Measurements from ENCODE around the gene ZNF341.
"Not testable (repeated sequence)": the region's sequence is repeated elsewhere in the genome, so short reads cannot be mapped to it uniquely, and the experiment has no call there.

ZNF341 gene

DNA sequence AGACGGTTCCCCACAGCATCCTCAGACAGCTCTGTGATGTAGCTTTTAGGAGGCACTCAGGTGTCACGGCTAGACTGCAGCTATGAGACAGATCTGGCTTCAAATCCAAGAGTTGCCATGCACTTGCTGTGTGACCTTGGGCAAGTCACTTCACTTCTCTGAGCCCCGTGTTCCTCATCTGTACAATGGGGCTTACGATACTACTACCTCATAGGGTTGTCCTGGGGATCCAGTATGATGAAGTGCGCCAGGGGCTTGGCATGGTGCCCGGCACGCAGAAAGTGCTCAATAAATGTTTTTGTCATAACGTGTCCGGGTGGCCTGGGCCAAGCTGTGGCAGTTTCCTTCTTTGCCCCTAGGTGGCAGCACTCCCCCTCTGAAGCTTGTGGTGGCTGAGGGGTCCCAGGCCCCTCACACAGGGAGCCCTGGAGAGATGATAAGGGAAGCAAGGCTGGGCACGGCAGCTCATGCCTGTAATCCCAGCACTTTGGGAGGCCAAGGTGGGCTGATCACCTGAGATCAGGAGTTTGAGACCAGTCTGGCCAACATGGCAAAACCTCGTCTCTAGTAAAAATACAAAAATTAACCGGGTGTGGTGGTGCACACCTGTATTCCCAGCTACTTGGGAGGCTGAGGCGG, 60.3 kb downstream of the ZNF341 start:
- DNase-seq (ENCODE audit: insufficient read length) (peak; percentile 56), FAIRE-seq (no peak)
- TF ChIP-seq POLR2A (IDR thresholded peaks at IDR 0.05; ENCODE audit: low read depth, low read length) = no peak
- no peak for TF ChIP-seq TAF1 (IDR thresholded peaks at IDR 0.05; ENCODE audit: borderline replicate concordance, low read depth, low read length)
- no peak for TF ChIP-seq POLR2AphosphoS5 (IDR thresholded peaks at IDR 0.05; ENCODE audit: low read depth, low read length)

DNA sequence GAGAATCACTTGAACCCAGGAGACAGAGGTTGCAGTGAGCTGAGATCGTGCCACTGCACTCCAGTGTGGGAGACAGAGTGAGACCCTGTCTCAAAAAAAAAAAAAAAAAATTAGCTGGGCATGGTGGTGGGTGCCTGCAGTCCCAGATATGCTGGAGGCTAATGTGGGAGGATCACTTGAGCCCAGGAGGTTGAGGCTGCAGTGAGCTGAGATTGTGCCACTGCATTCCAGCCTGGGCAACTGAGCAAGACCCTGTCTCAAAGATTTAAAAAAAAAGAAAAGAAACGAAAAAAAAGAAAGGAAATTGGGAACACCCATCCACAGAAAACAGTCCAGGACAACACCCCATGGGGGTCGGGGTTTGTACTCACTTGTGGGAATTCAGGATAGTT, 60.8 kb downstream of the ZNF341 start:
- not testable (repeated sequence) for DNase-seq (ENCODE audit: insufficient read length); FAIRE-seq

DNA sequence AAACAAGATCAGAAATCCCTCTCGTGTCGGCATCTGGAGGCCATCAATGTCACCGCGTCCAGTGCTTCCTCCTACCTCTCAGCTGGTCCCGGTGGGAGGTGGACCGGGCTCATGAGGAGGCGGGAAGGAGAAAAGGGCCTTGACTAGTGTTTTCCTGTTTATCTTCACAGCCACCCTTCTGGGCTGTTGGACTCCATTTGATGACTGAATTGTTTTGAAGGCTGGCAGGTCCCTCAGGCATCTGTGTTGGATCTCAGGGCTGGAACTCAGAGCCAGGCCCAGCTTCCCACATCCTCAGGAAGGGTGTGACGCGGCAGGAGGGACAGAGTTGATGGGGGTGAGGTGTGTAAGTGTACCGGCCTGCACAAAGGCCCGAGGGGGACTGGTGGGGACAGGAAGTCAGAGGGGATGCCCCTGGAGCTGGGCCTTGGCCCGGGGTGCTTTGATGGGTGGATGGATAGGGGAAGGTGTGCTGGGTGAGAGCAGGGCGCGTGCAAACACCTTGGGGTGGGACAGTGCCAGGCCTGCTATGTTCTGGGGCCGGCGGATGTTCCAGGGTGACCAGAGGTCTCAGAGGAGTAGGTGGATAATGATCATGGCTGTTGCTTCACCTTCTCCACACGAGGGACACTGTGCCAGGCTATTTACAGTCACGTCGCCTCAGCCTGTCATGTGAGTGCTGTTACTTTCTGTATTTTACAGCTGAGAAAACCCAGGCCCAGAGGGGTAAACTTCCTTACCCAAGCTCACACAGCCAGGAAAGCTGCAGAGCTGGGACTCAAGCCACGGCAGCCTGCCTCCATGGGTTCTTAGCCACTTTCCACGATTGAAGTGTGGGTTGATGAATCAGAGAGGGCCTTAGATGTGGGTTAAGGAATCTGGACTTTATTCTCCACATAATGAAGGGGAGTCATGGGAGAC, 61.5 kb downstream of the ZNF341 start:
- no peak for TF ChIP-seq TAF1 (IDR thresholded peaks at IDR 0.05; ENCODE audit: borderline replicate concordance, low read depth, low read length)
- FAIRE-seq (no peak), DNase-seq (ENCODE audit: insufficient read length) (no peak)

- DNase-seq (ENCODE audit: insufficient read length) = no peak
- no peak for FAIRE-seq
- no peak for TF ChIP-seq POLR2AphosphoS5 (IDR thresholded peaks at IDR 0.05; ENCODE audit: low read depth, low read length)
- TF ChIP-seq POLR2A (IDR thresholded peaks at IDR 0.05; ENCODE audit: low read depth, low read length) = no peak
- TF ChIP-seq TAF1 (IDR thresholded peaks at IDR 0.05; ENCODE audit: borderline replicate concordance, low read depth, low read length) = no peak
Observed at GRCh38 chr20:33796263-33796906, 64.6 kb downstream of the ZNF341 start.

DNA sequence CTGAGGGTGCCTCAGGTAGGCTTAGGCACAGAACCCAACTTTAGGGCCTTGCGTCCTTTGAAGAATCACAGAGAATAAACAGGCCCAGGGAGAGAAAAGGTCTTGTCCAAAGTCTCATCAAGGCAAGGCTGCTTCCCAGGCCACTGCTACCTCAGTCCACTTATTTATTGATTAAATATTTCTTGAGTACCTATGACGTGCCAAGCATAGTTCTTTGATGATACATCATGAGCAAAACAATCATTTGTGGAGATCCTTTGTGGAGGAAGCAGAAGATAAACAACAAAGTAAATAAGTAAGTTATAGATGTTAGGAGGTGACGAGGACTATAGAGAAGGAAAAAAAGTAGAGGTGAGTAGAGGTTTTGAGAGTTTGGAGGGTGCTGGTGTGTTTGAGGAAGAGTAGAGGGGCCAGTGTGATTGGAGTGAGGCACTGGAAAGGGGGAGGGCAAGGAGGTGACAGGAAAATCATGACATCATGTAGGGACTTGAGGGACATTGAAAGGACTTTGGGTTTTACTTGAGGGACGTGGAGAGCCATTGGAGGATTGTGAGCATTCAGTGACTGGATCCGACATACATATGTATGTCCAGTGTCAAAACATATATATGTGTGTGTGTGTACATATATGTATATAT, 65.2 kb downstream of the ZNF341 start:
- DNase-seq (ENCODE audit: insufficient read length) (no peak), FAIRE-seq (no peak)
- no peak for TF ChIP-seq TAF1 (IDR thresholded peaks at IDR 0.05; ENCODE audit: borderline replicate concordance, low read depth, low read length)
- no peak for TF ChIP-seq POLR2A (IDR thresholded peaks at IDR 0.05; ENCODE audit: low read depth, low read length)
- TF ChIP-seq POLR2AphosphoS5 (IDR thresholded peaks at IDR 0.05; ENCODE audit: low read depth, low read length) = no peak

- DNase-seq (ENCODE audit: insufficient read length) (no peak), FAIRE-seq (no peak)
- no peak for TF ChIP-seq POLR2AphosphoS5 (IDR thresholded peaks at IDR 0.05; ENCODE audit: low read depth, low read length)
- TF ChIP-seq TAF1 (IDR thresholded peaks at IDR 0.05; ENCODE audit: borderline replicate concordance, low read depth, low read length) = no peak
- no peak for TF ChIP-seq POLR2A (IDR thresholded peaks at IDR 0.05; ENCODE audit: low read depth, low read length)
Observed at GRCh38 chr20:33798444-33798843, 66.6 kb downstream of the ZNF341 start.

GRCh38 chr20:33803921-33804337, 72.1 kb downstream of the ZNF341 start:
- FAIRE-seq (no peak), DNase-seq (ENCODE audit: insufficient read length) (no peak)
- TF ChIP-seq POLR2AphosphoS5 (IDR thresholded peaks at IDR 0.05; ENCODE audit: low read depth, low read length) (no peak), TAF1 (IDR thresholded peaks at IDR 0.05; ENCODE audit: borderline replicate concordance, low read depth, low read length) (no peak)

GRCh38 chr20:33808388-33808787, 76.6 kb downstream of the ZNF341 start:
- FAIRE-seq = no peak
- TF ChIP-seq TAF1 (IDR thresholded peaks at IDR 0.05; ENCODE audit: borderline replicate concordance, low read depth, low read length) = no peak
- TF ChIP-seq POLR2A (IDR thresholded peaks at IDR 0.05; ENCODE audit: low read depth, low read length) = no peak
- no peak for TF ChIP-seq POLR2AphosphoS5 (IDR thresholded peaks at IDR 0.05; ENCODE audit: low read depth, low read length)

DNA sequence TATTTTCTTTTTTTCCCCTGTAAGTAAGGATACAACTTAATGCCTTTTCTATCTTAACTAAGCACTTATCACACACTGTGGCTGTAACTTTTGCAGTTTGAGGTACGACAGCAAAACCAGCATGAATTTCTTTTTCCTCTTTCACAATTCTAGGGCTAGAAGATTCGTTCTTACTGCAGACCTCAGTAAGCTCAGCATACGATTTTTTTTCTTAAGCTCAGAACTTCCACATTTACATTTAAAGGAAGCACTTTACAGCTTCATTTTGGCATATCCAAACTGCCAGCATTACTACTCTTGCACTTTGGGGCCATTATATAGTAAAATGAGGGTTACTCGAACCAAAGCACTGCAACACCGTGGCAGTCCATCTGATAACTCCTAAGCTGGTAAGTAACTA, 78.5 kb downstream of the ZNF341 start:
- no peak for DNase-seq (ENCODE audit: insufficient read length)
- FAIRE-seq = no peak
- TF ChIP-seq TAF1 (IDR thresholded peaks at IDR 0.05; ENCODE audit: borderline replicate concordance, low read depth, low read length) = no peak

More at GRCh38 chr20:33808388-33808787, 76.6 kb downstream of the ZNF341 start:
- DNase-seq (ENCODE audit: insufficient read length) = no peak

DNA sequence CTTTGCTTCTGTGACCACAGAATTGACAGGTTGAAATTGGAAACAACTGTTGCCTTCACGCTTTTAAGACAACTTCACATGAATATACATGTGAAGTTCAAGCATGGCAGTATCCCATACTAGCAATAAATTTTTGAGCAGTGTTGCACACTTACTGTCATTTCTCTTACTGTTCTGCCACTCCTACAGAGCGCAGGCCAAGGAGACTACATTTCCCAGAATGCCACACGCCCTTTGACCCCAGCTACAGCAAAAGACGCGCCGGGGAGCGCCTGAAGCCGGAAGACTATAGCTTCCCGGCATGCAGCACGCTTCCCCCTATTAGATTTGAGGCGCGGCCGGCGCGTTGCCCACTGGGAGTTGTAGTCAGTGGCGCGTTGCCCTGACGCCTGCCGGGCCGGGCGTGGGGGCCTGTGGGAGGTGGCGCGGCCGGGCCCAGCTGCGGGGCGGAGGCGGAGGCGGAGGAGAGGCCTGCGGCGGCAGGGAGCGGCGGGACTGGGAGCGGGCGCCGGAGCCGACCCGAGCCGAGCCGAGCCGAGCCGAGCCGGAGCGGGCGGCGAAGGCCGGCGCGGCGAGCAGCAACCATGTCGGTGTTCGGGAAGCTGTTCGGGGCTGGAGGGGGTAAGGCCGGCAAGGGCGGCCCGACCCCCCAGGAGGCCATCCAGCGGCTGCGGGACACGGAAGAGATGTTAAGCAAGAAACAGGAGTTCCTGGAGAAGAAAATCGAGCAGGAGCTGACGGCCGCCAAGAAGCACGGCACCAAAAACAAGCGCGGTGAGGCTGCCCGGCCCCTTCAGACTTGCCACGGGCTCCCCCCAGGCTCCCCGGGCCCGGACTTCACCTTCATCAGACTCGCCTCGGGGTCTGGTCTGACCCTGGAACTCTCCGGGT, 79.3 kb downstream of the ZNF341 start, which contains the start of gene CHMP4B:
Gene CHMP4B (plus strand): TSS at position 464 of the 891 bp plus-strand sequence. CDS start 121 bp downstream, at position 585.
- TF ChIP-seq TAF1 (IDR thresholded peaks at IDR 0.05; ENCODE audit: borderline replicate concordance, low read depth, low read length) (peak; percentile 37; the same call in 1 of the 2 replicates), POLR2AphosphoS5 (IDR thresholded peaks at IDR 0.05; ENCODE audit: low read depth, low read length) (no peak), POLR2A (IDR thresholded peaks at IDR 0.05; ENCODE audit: low read depth, low read length) (peak; percentile 70; the same call in 1 of the 2 replicates)
- DNase-seq (ENCODE audit: insufficient read length) = peak; percentile 95
- FAIRE-seq = peak; percentile 96

- TF ChIP-seq POLR2AphosphoS5 (IDR thresholded peaks at IDR 0.05; ENCODE audit: low read depth, low read length) (no peak), POLR2A (IDR thresholded peaks at IDR 0.05; ENCODE audit: low read depth, low read length) (no peak), TAF1 (IDR thresholded peaks at IDR 0.05; ENCODE audit: borderline replicate concordance, low read depth, low read length) (no peak)
- FAIRE-seq (peak; percentile 38), DNase-seq (ENCODE audit: insufficient read length) (no peak)
Observed at GRCh38 chr20:33811776-33812151, 80.0 kb downstream of the ZNF341 start.

All from GM12892 (cell line).